Liver (tissue), 3 donors: Measurements from ENCODE around the gene TUBA4B.

Experiments
- ATF3 ChIP-seq: IDR thresholded peaks from 2 replicates; pipeline ENCODE4 v1.6.1; 2016; ENCODE audit warnings: antibody characterized with exemption
- CTCF ChIP-seq: fragments of 150-350 bp; IDR thresholded peaks from 2 replicates; pipeline ENCODE4 v1.5.1; 2017; ENCODE audit warnings: improper control_type of control experiment, low read depth, low read length; ENCODE audit not compliant: missing input control
- EGR1 ChIP-seq, 2 donors: IDR thresholded peaks; 2 replicates each; pipeline ENCODE4 v1.6.1; 2016 to 2018; ENCODE audit warnings: antibody characterized with exemption in 2 of 2, low read depth in 2 of 2
- GABPA ChIP-seq, 2 donors: IDR thresholded peaks in 1 of 2; conservative IDR thresholded peaks in 1 of 2; 2 replicates each; pipeline ENCODE4 v1.6.1; 2016; ENCODE audit warnings: antibody characterized with exemption in 2 of 2, mild to moderate bottlenecking in 1 of 2, moderate library complexity in 1 of 2
- HNF4A ChIP-seq, 2 donors: conservative IDR thresholded peaks; 2 replicates each; pipeline ENCODE4 v1.6.1; 2016; ENCODE audit warnings: antibody characterized with exemption in 2 of 2, mild to moderate bottlenecking in 2 of 2
- JUND ChIP-seq, 2 donors: IDR thresholded peaks; 2 replicates each; pipeline ENCODE4 v1.6.1; 2016; ENCODE audit warnings: antibody characterized with exemption in 2 of 2
- MAX ChIP-seq: IDR thresholded peaks from 2 replicates; pipeline ENCODE4 v1.6.1; 2016; ENCODE audit warnings: antibody characterized with exemption
- RAD21 ChIP-seq, 2 donors: IDR thresholded peaks; 2 replicates each; pipeline ENCODE4 v1.6.1; 2016; ENCODE audit warnings: antibody characterized with exemption in 2 of 2, mild to moderate bottlenecking in 2 of 2
- RXRA ChIP-seq, 2 donors: IDR thresholded peaks; 2 replicates each; pipeline ENCODE4 v1.6.1; 2017 to 2018; ENCODE audit warnings: antibody characterized with exemption in 2 of 2, mild to moderate bottlenecking in 1 of 2
- SP1 ChIP-seq: IDR thresholded peaks from 2 replicates; pipeline ENCODE4 v1.6.1; 2018; ENCODE audit warnings: antibody characterized with exemption, mild to moderate bottlenecking
- TAF1 ChIP-seq: conservative IDR thresholded peaks from 2 replicates; pipeline ENCODE4 v1.6.1; 2016; ENCODE audit warnings: antibody characterized with exemption, mild to moderate bottlenecking
- YY1 ChIP-seq: IDR thresholded peaks from 2 replicates; pipeline ENCODE4 v1.6.1; 2016; ENCODE audit warnings: antibody characterized with exemption, mild to moderate bottlenecking
- TF ChIP-seq, protein P1 (sequence below): IDR thresholded peaks from 2 replicates; pipeline ENCODE4 v1.6.1; 2016; ENCODE audit warnings: antibody characterized with exemption, mild to moderate bottlenecking
- donor health status: healthy.
- donor health status: healthy.

- TF ChIP-seq CTCF = no peak
- no peak for TF ChIP-seq ATF3
- no peak for TF ChIP-seq JUND (IDR thresholded peaks at IDR 0.05)
- TF ChIP-seq GABPA (IDR thresholded peaks at IDR 0.05 in 1 of 2, conservative IDR thresholded peaks at IDR 0.05 in 1 of 2) = no peak
- no peak for TF ChIP-seq EGR1 (IDR thresholded peaks at IDR 0.05; ENCODE audit: low read depth in 2 of 2)
- no peak for TF ChIP-seq TAF1
- no peak for TF ChIP-seq YY1
- no peak for TF ChIP-seq RXRA (IDR thresholded peaks at IDR 0.05)
- TF ChIP-seq SP1 = no peak
- no peak for TF ChIP-seq MAX
- no peak for TF ChIP-seq HNF4A (conservative IDR thresholded peaks at IDR 0.05)
- TF ChIP-seq, protein P1, sequence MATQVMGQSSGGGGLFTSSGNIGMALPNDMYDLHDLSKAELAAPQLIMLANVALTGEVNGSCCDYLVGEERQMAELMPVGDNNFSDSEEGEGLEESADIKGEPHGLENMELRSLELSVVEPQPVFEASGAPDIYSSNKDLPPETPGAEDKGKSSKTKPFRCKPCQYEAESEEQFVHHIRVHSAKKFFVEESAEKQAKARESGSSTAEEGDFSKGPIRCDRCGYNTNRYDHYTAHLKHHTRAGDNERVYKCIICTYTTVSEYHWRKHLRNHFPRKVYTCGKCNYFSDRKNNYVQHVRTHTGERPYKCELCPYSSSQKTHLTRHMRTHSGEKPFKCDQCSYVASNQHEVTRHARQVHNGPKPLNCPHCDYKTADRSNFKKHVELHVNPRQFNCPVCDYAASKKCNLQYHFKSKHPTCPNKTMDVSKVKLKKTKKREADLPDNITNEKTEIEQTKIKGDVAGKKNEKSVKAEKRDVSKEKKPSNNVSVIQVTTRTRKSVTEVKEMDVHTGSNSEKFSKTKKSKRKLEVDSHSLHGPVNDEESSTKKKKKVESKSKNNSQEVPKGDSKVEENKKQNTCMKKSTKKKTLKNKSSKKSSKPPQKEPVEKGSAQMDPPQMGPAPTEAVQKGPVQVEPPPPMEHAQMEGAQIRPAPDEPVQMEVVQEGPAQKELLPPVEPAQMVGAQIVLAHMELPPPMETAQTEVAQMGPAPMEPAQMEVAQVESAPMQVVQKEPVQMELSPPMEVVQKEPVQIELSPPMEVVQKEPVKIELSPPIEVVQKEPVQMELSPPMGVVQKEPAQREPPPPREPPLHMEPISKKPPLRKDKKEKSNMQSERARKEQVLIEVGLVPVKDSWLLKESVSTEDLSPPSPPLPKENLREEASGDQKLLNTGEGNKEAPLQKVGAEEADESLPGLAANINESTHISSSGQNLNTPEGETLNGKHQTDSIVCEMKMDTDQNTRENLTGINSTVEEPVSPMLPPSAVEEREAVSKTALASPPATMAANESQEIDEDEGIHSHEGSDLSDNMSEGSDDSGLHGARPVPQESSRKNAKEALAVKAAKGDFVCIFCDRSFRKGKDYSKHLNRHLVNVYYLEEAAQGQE = no peak
- no peak for TF ChIP-seq RAD21 (IDR thresholded peaks at IDR 0.05)
Measured at GRCh38 chr2:219291394-219291793, 38.4 kb downstream of the TUBA4B start.
